ENCODE data around the gene PTGIR. TPM values are rescaled to one million over a fixed set of nuclear protein-coding genes. Genes with fewer than 3 reads are reported as not detected.

The PTGIR gene
- total and polyA plus RNA-seq, 10 of the 15 experiments (the other 5 are each of a cell fraction or from before 2014, with no cell fraction given): 0.34 to 29.1 (median 9.9) TPM

GRCh38 chr19:46648060-46648960 is 23.4 kb upstream of the PTGIR start (continued):
- TF ChIP-seq BCLAF1 (IDR thresholded peaks at IDR 0.05) (no peak), SMC3 (IDR thresholded peaks at IDR 0.05; ENCODE audit: borderline replicate concordance, low read length) (no peak), CHD2 (IDR thresholded peaks at IDR 0.05; ENCODE audit: borderline replicate concordance, low read depth, low read length) (0 out of 2 replicates have a peak, but pooled peaks have one; percentile 45), MTA2 (IDR thresholded peaks at IDR 0.05; ENCODE audit: low read depth) (no peak), FOXK2 (IDR thresholded peaks at IDR 0.05) (no peak), CHD1 (IDR thresholded peaks at IDR 0.05; ENCODE audit: low read depth, low read length) (no peak), RUNX3 (IDR thresholded peaks at IDR 0.05; ENCODE audit: low read length) (peak; percentile 64), TBL1XR1 (IDR thresholded peaks at IDR 0.05; ENCODE audit: low read depth, low read length) (no peak), SPI1 (IDR thresholded peaks at IDR 0.05; ENCODE audit: borderline replicate concordance, insufficient read depth, low read depth, low read length) (peak; percentile 34; the same call in 1 of the 2 replicates), KLF5 (IDR thresholded peaks at IDR 0.05; ENCODE audit: partially characterized antibody) (no peak), ZNF622 (IDR thresholded peaks at IDR 0.05) (no peak), BHLHE40 (IDR thresholded peaks at IDR 0.05; ENCODE audit: borderline replicate concordance in 1 of 2, low read depth in 2 of 2, low read length in 1 of 2) (peak; percentile 48 to 67; a peak in 1 of 4 replicates), YY1 (IDR thresholded peaks at IDR 0.05; ENCODE audit: low read depth, low read length) (no peak), FOXM1 (IDR thresholded peaks at IDR 0.05; ENCODE audit: low read depth, low read length) (no peak), MAX (IDR thresholded peaks at IDR 0.05; ENCODE audit: low read depth, low read length) (no peak; the same call in 1 of the 2 replicates), EGR1 (IDR thresholded peaks at IDR 0.05; ENCODE audit: borderline replicate concordance in 1 of 2, low read depth in 2 of 2, low read length in 2 of 2) (peak in 1 of 2 experiments; percentile 56; a peak in 1 of 3 replicates), NR2C2 (IDR thresholded peaks at IDR 0.05; ENCODE audit: borderline replicate concordance, control insufficient read depth, insufficient read length, low read depth) (no peak), IRF3 (IDR thresholded peaks at IDR 0.05) (no peak), ETV6 (conservative IDR thresholded peaks at IDR 0.05 in 1 of 2, IDR thresholded peaks at IDR 0.05 in 1 of 2; ENCODE audit: borderline replicate concordance in 1 of 2, low read depth in 1 of 2) (0 out of 4 replicates have a peak, but pooled peaks of 1 of the 2 experiments have one; percentile 8), E2F8 (IDR thresholded peaks at IDR 0.05; ENCODE audit: low read depth, partially characterized antibody) (no peak)

All from GM12878 (cell line).